Fibroblast of skin of right quadriceps (primary cell): ENCODE data around the gene C2orf81.
"Not testable (repeated sequence)": the region's sequence is repeated elsewhere in the genome, so short reads cannot be mapped to it uniquely, and the experiment has no call there.

Experiments used
- DNase-seq: peaks from one replicate; pipeline ENCODE4 v3.0.0-alpha.2; 2013

Gene C2orf81

GRCh38 chr2:74442483-74443297, 21.3 kb upstream of the C2orf81 start:
- DNase-seq, result not testable (repeated sequence)

GRCh38 chr2:74441690-74442482, 20.5 kb upstream of the C2orf81 start, which contains the start of gene RTKN:
Gene RTKN (minus strand): TSS chr2:74441937. CDS start chr2:74441816, 121 bp downstream.
- DNase-seq, result no peak

- no peak for DNase-seq
Measured at GRCh38 chr2:74441170-74441689, 19.8 kb upstream of the C2orf81 start.

DNA sequence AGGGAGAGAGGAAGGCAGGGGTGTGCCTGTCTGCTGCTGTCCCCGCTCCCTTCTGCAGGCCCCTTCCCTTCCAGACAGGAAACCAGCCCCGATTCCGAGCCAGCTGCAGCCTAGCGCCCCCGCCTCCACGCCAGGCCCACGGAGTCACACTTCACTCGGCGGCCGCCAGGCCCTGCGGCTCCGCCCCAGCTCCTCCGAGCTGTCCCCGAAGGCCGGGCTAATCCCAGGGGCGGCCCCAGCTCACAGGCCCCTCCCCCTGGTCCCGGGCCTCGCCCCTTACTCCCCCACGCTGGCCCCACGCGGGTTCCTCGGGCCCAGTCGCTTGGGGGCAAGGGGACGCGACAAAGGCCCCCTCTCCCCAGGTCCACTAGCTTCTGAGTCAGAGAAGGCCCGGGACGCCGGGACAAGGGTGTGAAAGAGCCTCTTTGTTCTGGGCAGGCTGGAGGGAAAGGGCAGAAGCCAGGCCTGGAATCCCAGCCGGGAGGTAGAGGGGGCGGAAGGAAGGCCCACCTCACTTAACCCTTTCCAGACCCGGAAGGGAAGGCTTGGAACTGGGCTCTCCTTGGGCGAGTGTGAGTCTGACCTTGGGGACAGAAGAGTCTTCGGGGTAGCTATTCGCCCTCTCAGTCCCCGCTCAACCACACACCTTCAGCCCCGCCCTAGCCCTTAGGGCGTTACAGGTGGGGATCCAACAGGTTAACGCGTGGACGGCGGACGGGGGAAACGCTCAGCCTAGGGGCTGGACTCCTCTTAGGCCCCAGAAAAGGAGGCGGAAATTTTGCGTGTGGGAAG, 19.2 kb upstream of the C2orf81 start:
- DNase-seq, result peak; percentile 83

DNA sequence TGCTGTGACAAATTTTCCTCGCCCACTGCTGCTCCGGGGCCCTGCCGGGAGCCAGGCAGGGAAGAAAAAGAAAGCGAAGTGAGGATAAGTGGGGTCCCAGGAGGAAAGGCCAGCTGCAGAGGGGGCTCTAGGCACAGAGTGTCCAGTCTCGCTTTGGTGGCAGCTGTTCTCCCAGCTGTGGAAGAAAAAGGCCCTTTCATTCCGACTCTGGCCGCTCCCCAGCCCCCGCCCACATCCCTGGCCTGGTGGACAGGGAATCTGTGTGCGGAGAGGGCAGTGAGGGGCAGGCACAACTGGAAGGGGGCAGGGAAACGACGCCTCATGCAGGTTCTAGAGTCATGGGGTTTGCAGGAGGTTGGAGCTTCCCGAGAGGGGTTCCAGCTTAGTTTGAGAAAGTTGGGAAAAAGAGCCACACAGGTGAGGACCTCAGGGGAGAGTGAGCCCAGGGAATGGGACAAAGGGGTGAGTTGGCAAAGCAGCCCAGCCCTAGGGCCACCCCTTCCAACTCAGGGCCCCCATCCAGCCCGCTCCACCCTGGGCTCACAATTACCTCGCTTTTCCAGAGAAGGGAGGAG, 18.5 kb upstream of the C2orf81 start:
- DNase-seq, result no peak

DNA sequence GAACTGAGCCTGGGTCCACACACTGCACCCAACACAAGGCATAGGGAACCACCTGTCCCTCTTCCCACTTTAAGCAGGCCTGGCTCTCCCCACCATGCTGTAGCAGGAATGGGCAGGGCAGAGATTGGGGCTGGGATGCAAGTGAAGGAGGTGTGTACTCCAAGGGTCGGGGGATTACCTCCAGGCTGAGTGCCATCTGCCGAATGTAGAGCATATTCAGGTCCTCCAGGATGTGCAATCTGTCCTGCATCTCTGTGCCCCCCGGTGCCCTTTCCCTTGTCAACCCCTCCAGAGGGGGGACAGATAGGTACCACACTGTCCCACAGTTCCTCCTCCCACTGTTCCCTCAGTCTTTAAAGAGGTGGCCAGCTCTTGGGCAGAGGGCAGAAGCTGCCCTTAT, 18.0 kb upstream of the C2orf81 start:
- no peak for DNase-seq

DNA sequence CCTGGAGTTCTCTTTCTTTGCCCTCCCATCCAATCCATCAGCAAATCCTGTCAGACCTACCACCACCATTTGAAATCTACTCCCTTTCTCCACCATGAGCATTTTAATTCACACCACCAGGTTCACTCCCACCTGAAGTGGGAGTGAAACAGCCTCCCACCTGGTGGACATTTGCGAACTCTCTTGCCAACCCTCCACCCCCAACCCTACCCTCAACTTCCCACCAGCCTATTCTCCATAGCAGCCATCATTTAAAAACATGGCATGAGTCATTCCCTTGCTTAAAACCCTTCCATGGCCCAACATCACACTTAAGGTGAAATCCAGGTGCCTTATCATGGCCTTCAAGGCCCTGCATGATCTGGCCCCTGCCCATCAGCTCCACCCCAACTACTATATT, 16.8 kb upstream of the C2orf81 start:
- DNase-seq, result no peak

DNA sequence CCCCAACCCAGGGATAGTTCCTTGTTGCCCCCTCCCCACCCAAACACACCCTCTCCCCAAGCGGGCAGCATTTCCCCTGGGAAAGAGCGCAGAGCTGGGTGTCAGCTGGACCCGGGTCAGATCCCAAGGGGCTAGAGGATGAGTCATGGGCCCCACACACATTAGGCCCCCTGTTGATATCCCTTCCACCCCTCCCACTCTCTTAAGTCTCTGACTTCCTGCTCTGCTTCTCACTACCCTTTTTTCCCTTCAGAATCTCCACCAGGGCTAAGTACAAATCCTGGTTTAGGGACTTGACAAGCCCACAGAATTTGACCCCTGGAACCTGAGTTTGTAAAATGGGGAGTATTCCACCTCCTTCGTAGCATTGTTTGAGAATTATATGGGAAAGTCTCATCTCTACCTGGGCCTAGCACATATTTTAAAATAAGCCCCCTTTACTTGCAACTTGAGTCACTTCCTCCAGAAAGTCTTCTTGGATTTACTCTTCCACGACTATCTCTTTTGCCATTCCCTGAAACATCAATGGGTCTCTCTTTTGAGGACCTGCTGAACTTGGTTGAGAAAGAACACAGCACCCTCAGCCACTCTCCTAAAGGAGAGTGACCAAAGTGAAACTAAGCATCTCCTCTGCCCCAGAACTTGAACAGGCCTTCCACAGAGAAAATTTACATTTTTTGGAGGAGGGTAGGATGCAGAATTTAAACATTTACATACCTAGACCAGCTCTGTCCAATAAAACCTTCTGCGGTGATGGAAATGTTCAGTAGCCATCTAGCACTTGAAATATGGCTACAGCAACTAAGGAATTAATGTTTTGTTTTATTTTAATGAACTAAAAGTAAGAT, 15.7 kb upstream of the C2orf81 start:
- no peak for DNase-seq

- no peak for DNase-seq
Measured at GRCh38 chr2:74436111-74436805, 14.8 kb upstream of the C2orf81 start.

DNA sequence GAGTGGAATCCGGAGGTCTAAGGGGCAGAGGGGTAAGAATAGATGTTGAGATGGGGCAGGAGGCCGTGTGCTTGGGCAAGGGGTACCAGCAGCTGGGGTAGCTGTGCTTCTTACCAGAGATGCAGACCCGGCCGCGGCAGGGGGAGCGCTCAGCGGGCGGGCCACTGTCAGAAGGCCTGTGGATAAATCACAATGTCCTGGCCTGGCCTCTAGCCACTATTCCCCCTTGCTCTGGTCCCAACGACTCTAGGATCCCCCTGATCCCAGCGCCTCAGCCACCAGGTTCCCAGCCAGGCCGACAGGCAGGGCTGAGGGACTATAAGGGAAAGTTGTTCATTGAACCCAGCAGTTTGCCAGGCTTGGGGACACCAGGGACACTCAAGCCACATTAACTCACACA, 9.1 kb upstream of the C2orf81 start:
- no peak for DNase-seq

DNA sequence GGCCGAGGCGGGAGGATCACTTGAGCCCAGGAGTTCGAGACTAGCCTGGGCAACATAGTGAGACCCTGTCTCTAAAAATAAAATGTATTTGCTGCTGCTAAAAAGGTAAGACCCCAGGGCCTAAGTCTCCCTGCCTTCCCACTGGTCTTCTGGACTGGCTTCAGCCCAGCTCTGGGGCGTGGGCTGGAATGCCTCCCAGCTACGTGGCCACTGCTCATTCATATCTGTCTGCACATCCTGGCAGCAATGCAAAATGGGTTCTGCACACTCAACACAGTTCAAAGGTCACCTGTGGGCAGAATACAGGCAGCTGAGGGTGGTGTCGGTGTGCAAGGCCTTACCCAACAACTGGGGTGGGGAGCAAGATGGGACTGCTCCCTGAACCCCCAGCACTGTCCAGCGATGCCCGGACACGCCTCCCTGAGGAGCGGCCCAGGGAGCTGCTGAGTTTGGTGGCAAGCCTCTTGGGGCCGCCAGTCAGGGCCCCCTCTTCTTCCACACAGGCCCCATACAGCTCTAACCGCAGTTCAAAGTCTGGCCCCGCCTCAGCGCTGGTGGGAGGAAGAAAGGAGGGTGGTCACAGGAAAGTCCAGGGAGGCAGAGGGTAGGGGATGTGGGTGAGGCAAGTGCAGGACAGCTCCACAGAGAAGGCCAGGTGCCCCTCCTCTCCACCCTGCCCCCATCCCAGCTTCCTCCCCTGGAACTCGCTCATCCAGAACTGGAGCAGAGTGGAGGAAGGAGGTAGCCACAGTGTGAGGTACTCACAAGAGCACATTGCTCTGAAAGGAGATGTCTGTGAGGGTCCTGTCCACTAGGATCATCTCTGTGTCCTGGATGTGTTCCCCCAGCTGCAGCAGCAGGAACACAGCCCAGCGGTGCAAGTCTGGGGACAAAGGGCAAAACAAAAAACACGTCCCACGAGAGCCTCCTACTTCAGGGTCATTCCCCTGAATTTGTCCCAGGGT, 8.3 kb upstream of the C2orf81 start:
- no peak for DNase-seq

- DNase-seq, result no peak
Measured at GRCh38 chr2:74428675-74429074, 7.3 kb upstream of the C2orf81 start.

- DNase-seq, result no peak
Measured at GRCh38 chr2:74427551-74427950, 6.1 kb upstream of the C2orf81 start.

- DNase-seq, result no peak
Measured at GRCh38 chr2:74426181-74426758, 4.9 kb upstream of the C2orf81 start.

DNA sequence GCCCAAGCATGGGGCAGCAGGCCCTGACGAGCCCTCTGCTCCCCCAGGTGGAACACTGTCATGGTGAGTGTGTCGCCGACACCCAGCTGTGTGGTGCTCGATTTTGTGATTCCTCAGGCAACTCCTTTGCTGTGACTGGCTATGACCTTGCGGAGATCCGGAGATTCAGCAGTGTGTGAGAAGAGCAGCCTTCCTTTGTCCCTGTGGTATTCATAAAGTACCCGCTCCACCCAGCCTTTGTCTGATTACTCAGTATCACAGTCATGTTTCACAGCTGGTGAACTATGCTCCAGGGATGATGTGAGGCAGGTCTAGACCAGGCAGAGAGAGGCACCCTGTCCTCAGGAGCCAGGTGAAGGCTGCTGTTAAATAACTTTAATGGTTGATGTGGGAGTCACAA, 4.1 kb upstream of the C2orf81 start:
- no peak for DNase-seq

GRCh38 chr2:74424995-74425406, 3.6 kb upstream of the C2orf81 start:
- DNase-seq, result no peak

DNA sequence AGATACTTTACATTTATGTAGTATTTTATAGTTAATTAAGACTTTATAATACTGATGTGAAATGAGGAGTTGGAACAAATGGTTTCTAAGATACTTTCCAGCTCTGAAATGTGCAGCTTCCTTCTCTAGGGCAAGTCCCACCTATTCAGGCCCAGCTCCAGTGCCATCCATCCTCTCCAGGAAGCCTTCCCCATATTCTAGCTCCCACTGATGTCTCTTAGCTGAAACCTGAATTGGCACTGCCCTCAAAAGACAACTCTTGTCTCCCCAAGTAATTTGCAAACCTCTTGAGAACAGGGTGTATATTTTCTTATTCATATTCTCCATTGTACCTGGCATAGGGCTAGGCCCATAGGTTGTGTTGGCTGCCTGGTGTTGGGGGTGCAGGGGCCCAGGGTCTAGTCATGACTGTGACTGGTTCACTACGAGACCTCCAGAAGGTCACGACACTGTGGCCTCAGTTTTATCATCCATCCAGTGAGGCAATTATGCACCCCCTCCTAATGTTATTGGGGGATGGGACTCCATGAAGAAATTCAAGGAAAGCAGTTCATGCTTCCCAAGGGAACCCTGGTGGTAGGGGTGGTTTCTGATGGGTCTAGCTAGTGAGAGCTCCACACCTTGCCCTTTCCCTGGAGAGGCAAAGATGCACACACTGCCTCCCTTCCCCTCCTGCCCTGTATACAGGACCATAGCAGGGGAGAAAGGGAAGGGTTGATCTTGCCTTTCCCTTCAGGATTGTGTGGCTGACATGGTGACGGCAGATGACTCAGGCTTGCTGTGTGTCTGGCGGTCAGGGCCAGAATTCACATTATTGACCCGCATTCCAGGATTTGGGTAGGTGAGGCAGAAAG, 2.9 kb upstream of the C2orf81 start:
- no peak for DNase-seq
